HUES6 (cell line): ENCODE results near the gene CCDC197.

Experiments
- H3K27ac ChIP-seq: 2 replicates; pipeline ENCODE4 v1.7.0; 2013; ENCODE audit warnings: low read depth, mild to moderate bottlenecking, low read length, inconsistent platforms
- H3K27me3 ChIP-seq: 2 replicates; pipeline ENCODE4 v1.6.1; 2013; ENCODE audit warnings: low read length; ENCODE audit not compliant: control insufficient read depth, insufficient read depth
- H3K36me3 ChIP-seq: 2 replicates; pipeline ENCODE4 v1.6.1; 2013; ENCODE audit warnings: low read length; ENCODE audit not compliant: control insufficient read depth, insufficient read depth
- H3K4me1 ChIP-seq: 2 replicates; pipeline ENCODE4 v1.6.1; 2013; ENCODE audit warnings: low read length; ENCODE audit not compliant: control insufficient read depth, insufficient read depth
- H3K4me3 ChIP-seq: 2 replicates; pipeline ENCODE4 v1.5.1; 2013; ENCODE audit warnings: low read depth, low read length
- H3K9ac ChIP-seq: one replicate; pipeline ENCODE4 v1.6.1; 2013; ENCODE audit warnings: mild to moderate bottlenecking, low read length
- H3K9me3 ChIP-seq: 2 replicates; pipeline ENCODE4 v1.6.1; 2013; ENCODE audit warnings: low read depth, low read length; ENCODE audit not compliant: control insufficient read depth, insufficient read depth

The CCDC197 gene

GRCh38 chr14:94027566-94028449 lies 30.7 kb downstream of the CCDC197 start:
- Histone ChIP-seq H3K27me3 (peaks cover 4% of the 10 kb centered on the region; the same call in 1 of the 2 replicates), H3K36me3 (no peaks in the 10 kb centered on the region), H3K4me1 (peaks cover 7% of the 10 kb centered on the region; the same call in 1 of the 2 replicates), H3K4me3 (no peak overlapping the region), H3K9me3 (no peaks in the 10 kb centered on the region), H3K9ac (no peak overlapping the region), H3K27ac (no peak overlapping the region)

- no peak overlapping the region for H3K9ac ChIP-seq
- H3K9me3 ChIP-seq, result no peaks in the 10 kb centered on the region
- H3K27me3 ChIP-seq, result peaks cover 4% of the 10 kb centered on the region; the same call in 1 of the 2 replicates
- H3K27ac ChIP-seq, result no peak overlapping the region
- 0 out of 2 replicates have a peak, but pooled peaks cover 4% of the 10 kb centered on the region for H3K4me1 ChIP-seq
- H3K4me3 ChIP-seq, result no peak overlapping the region
- H3K36me3 ChIP-seq, result no peaks in the 10 kb centered on the region
Observed at GRCh38 chr14:94028450-94028826, 31.3 kb downstream of the CCDC197 start.

- H3K36me3 ChIP-seq, result no peaks in the 10 kb centered on the region
- 0 out of 2 replicates have a peak, but pooled peaks cover 4% of the 10 kb centered on the region for H3K4me1 ChIP-seq
- peaks cover under 1% of the 10 kb centered on the region; the same call in 1 of the 2 replicates for H3K9me3 ChIP-seq
- no peak overlapping the region for H3K27ac ChIP-seq
- no peak overlapping the region for H3K9ac ChIP-seq
- H3K4me3 ChIP-seq, result no peak overlapping the region
- H3K27me3 ChIP-seq, result peaks cover 4% of the 10 kb centered on the region; the same call in 1 of the 2 replicates
Observed at GRCh38 chr14:94029265-94029664, 32.2 kb downstream of the CCDC197 start.

- 0 out of 2 replicates have a peak, but pooled peaks cover 4% of the 10 kb centered on the region for H3K4me1 ChIP-seq
Observed at GRCh38 chr14:94029671-94030203, 32.6 kb downstream of the CCDC197 start.

GRCh38 chr14:94030571-94030970 lies 33.5 kb downstream of the CCDC197 start:
- no peak overlapping the region for H3K4me3 ChIP-seq
- H3K36me3 ChIP-seq, result no peaks in the 10 kb centered on the region
- no peak overlapping the region for H3K9ac ChIP-seq
- peaks cover 4% of the 10 kb centered on the region; the same call in 1 of the 2 replicates for H3K27me3 ChIP-seq
- peaks cover 7% of the 10 kb centered on the region for H3K9me3 ChIP-seq
- 0 out of 2 replicates have a peak, but pooled peaks cover 4% of the 10 kb centered on the region for H3K4me1 ChIP-seq
- no peak overlapping the region for H3K27ac ChIP-seq

More at GRCh38 chr14:94029671-94030203, 32.6 kb downstream of the CCDC197 start:
- no peak overlapping the region for H3K9ac ChIP-seq
- H3K9me3 ChIP-seq, result peaks cover 5% of the 10 kb centered on the region
- no peak overlapping the region for H3K27ac ChIP-seq
- H3K36me3 ChIP-seq, result no peaks in the 10 kb centered on the region
- H3K27me3 ChIP-seq, result peaks cover 4% of the 10 kb centered on the region; the same call in 1 of the 2 replicates
- H3K4me3 ChIP-seq, result no peak overlapping the region

GRCh38 chr14:94031161-94031882 lies 34.2 kb downstream of the CCDC197 start:
- H3K36me3 ChIP-seq, result no peaks in the 10 kb centered on the region
- H3K9me3 ChIP-seq, result peaks cover 7% of the 10 kb centered on the region
- no peak overlapping the region for H3K27ac ChIP-seq
- no peak overlapping the region for H3K4me3 ChIP-seq
- peaks cover 4% of the 10 kb centered on the region; the same call in 1 of the 2 replicates for H3K27me3 ChIP-seq
- no peak overlapping the region for H3K9ac ChIP-seq
- H3K4me1 ChIP-seq, result no peaks in the 10 kb centered on the region

- H3K9me3 ChIP-seq, result peaks cover 7% of the 10 kb centered on the region
- H3K36me3 ChIP-seq, result no peaks in the 10 kb centered on the region
- H3K27ac ChIP-seq, result no peak overlapping the region
- H3K4me1 ChIP-seq, result no peaks in the 10 kb centered on the region
- no peak overlapping the region for H3K9ac ChIP-seq
- no peak overlapping the region for H3K4me3 ChIP-seq
- H3K27me3 ChIP-seq, result peaks cover 3% of the 10 kb centered on the region; the same call in 1 of the 2 replicates
Observed at GRCh38 chr14:94031883-94032279, 34.8 kb downstream of the CCDC197 start.

- H3K4me3 ChIP-seq, result no peak overlapping the region
- H3K27ac ChIP-seq, result no peak overlapping the region
- H3K9me3 ChIP-seq, result peaks cover 7% of the 10 kb centered on the region
- no peaks in the 10 kb centered on the region for H3K27me3 ChIP-seq
- H3K9ac ChIP-seq, result no peak overlapping the region
- H3K36me3 ChIP-seq, result no peaks in the 10 kb centered on the region
- no peaks in the 10 kb centered on the region for H3K4me1 ChIP-seq
Observed at GRCh38 chr14:94034886-94035285, 37.8 kb downstream of the CCDC197 start.

GRCh38 chr14:94036313-94037167 lies 39.4 kb downstream of the CCDC197 start:
- no peak overlapping the region for H3K9ac ChIP-seq
- H3K27ac ChIP-seq, result no peak overlapping the region
- no peaks in the 10 kb centered on the region for H3K4me1 ChIP-seq
- H3K9me3 ChIP-seq, result peaks cover 7% of the 10 kb centered on the region
- no peaks in the 10 kb centered on the region for H3K27me3 ChIP-seq
- no peaks in the 10 kb centered on the region for H3K36me3 ChIP-seq
- H3K4me3 ChIP-seq, result no peak overlapping the region

GRCh38 chr14:94037954-94038353 lies 40.9 kb downstream of the CCDC197 start:
- Histone ChIP-seq H3K27ac (no peak overlapping the region), H3K4me1 (no peaks in the 10 kb centered on the region), H3K9me3 (peaks cover 7% of the 10 kb centered on the region), H3K4me3 (no peak overlapping the region), H3K9ac (no peak overlapping the region), H3K36me3 (no peaks in the 10 kb centered on the region), H3K27me3 (no peaks in the 10 kb centered on the region)
